Body of pancreas (tissue), 4 donors: Measurements from ENCODE around the gene COL6A1.

ENCODE experiments used
- POLR2A ChIP-seq, 3 donors: fragments of 450-650 bp; IDR thresholded peaks; one replicate each; pipeline ENCODE4 v1.6.1; 2016; ENCODE audit warnings: antibody characterized with exemption in 3 of 3, mild to moderate bottlenecking in 2 of 3
- TF ChIP-seq, protein P1 (sequence below), 7 experiments: fragments of 450-650 bp in 4 of 7; fragments of 200-600 bp in 3 of 7; sonication (generic) in 3 of 7; IDR thresholded peaks; one replicate each; pipeline ENCODE4 v1.5.1; 2016 to 2019; ENCODE audit warnings: antibody characterized with exemption in 7 of 7

DNA sequence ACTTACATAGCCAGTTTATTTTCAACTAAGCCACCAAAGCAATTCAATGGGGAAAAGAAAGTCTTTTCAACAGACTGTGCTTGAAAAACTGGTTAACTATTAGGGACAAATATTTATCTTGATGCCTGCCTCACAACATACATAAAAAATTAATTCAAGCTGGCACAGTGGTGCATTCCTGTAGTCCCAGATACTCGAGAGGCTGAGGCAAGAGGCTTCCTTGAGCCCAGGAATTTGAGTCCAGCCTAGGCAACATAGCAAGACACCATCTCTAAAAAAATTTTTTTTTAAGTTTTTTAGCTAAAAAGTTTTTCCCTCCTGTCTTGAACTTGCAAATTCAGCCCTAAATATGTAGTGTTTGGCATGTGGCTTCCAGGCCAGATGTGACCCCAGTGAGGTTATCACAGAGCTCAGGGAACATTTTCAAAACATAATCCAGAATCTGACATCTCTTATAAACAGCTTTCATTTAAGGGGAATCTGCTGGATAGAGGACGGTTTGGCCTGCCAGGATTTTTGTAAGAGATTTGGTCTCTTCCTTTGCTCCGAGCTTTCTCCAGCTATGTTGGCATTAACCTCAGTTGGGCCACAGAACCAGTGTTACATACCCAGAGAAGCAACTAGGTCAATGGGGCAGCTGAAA lies 46.4 kb downstream of the COL6A1 start:
- no peak for TF ChIP-seq POLR2A (IDR thresholded peaks at IDR 0.05)
- TF ChIP-seq, protein P1, sequence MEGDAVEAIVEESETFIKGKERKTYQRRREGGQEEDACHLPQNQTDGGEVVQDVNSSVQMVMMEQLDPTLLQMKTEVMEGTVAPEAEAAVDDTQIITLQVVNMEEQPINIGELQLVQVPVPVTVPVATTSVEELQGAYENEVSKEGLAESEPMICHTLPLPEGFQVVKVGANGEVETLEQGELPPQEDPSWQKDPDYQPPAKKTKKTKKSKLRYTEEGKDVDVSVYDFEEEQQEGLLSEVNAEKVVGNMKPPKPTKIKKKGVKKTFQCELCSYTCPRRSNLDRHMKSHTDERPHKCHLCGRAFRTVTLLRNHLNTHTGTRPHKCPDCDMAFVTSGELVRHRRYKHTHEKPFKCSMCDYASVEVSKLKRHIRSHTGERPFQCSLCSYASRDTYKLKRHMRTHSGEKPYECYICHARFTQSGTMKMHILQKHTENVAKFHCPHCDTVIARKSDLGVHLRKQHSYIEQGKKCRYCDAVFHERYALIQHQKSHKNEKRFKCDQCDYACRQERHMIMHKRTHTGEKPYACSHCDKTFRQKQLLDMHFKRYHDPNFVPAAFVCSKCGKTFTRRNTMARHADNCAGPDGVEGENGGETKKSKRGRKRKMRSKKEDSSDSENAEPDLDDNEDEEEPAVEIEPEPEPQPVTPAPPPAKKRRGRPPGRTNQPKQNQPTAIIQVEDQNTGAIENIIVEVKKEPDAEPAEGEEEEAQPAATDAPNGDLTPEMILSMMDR (IDR thresholded peaks at IDR 0.05) = no peak
